ENCODE measurements around the gene VILL.

VILL gene

GRCh38 chr3:37973246-37974054, 17.1 kb upstream of the VILL start:
- TF ChIP-seq CTCF (IDR thresholded peaks at IDR 0.05; ENCODE audit: extremely low read depth, insufficient read depth, missing control alignments) = no peak
- in situ Hi-C loops (cut with MboI; ENCODE audit: low pct_unique_long_range_greater_than_20kb, low sequenced_read_pairs, unreplicated experiment) = no loop called here
- no peak for DNase-seq (ENCODE audit: low spot score)

- in situ Hi-C loops (cut with MboI; ENCODE audit: low pct_unique_long_range_greater_than_20kb, low sequenced_read_pairs, unreplicated experiment) = no loop called here
These were observed 16.2 kb upstream of the VILL start for GRCh38 chr3:37974121-37975083.

GRCh38 chr3:37979541-37980461, 10.8 kb upstream of the VILL start:
- in situ Hi-C loops (cut with MboI; ENCODE audit: low pct_unique_long_range_greater_than_20kb, low sequenced_read_pairs, unreplicated experiment) = no loop called here
- no peak for DNase-seq (ENCODE audit: low spot score)

More at GRCh38 chr3:37974121-37975083, 16.2 kb upstream of the VILL start:
- TF ChIP-seq CTCF (IDR thresholded peaks at IDR 0.05; ENCODE audit: extremely low read depth, insufficient read depth, missing control alignments) = peak; percentile 90
- DNase-seq (ENCODE audit: low spot score) = peak; percentile 75

GRCh38 chr3:37980462-37981347, 9.9 kb upstream of the VILL start:
- in situ Hi-C loops (cut with MboI; ENCODE audit: low pct_unique_long_range_greater_than_20kb, low sequenced_read_pairs, unreplicated experiment) = no loop called here
- DNase-seq (ENCODE audit: low spot score) = no peak
- TF ChIP-seq CTCF (IDR thresholded peaks at IDR 0.05; ENCODE audit: extremely low read depth, insufficient read depth, missing control alignments) = no peak

More at GRCh38 chr3:37979541-37980461, 10.8 kb upstream of the VILL start:
- no peak for TF ChIP-seq CTCF (IDR thresholded peaks at IDR 0.05; ENCODE audit: extremely low read depth, insufficient read depth, missing control alignments)

GRCh38 chr3:37981348-37981664, 9.3 kb upstream of the VILL start:
- DNase-seq (ENCODE audit: low spot score) = no peak
- TF ChIP-seq CTCF (IDR thresholded peaks at IDR 0.05; ENCODE audit: extremely low read depth, insufficient read depth, missing control alignments) = no peak
- in situ Hi-C loops (cut with MboI; ENCODE audit: low pct_unique_long_range_greater_than_20kb, low sequenced_read_pairs, unreplicated experiment) = no loop called here

Measured in GM13977 (cell line).